Measurements from ENCODE around the gene C16orf96. TPM values are rescaled to one million over a fixed set of nuclear protein-coding genes. Genes with fewer than 3 reads are reported as not detected.

Gene C16orf96
- total RNA-seq (0.05 TPM), polyA plus RNA-seq (0.05 TPM)
- long read RNA-seq, donor 1: 0 reads
- long read RNA-seq, donor 2: 0 reads
- long read RNA-seq, donor 3: 0 reads
- long read RNA-seq, donor 4: 0 reads
- long read RNA-seq, donor 5: 0 reads
- long read RNA-seq, donor 6: 0 reads
- long read RNA-seq, donor 7: 0 reads
- long read RNA-seq, donor 8: 0 reads
- long read RNA-seq, donor 9: 0 reads
- long read RNA-seq, donor 10: 0 reads

GRCh38 chr16:4556112-4556511, at the start of gene C16orf96:
Gene C16orf96 (plus strand): TSS chr16:4556340. CDS start chr16:4556490, 150 bp downstream.
- no peaks in the 10 kb centered on the region for H3K27me3 ChIP-seq (ENCODE audit: control insufficient read depth in 2 of 2, insufficient read depth in 1 of 2, low read length in 1 of 2)
- H3K4me1 ChIP-seq (ENCODE audit: control insufficient read depth in 2 of 2, insufficient read depth in 2 of 2, low read length in 2 of 2): no peaks in the 10 kb centered on the region
- H3K4me3 ChIP-seq (ENCODE audit: low read length in 2 of 2): no peak within 1 kb of the TSS
- no peak for DNase-seq (ENCODE audit: low read depth in 6 of 9, low spot score in 9 of 9)
- WGBS: 94% methylated on average over 4 of the region's 4 CpGs
- H3K36me3 ChIP-seq (ENCODE audit: control insufficient read depth in 2 of 2, insufficient read depth in 2 of 2, low read length in 1 of 2): no peaks in the 10 kb centered on the region
- no peak within 1 kb of the TSS for H3K27ac ChIP-seq (ENCODE audit: low read depth in 1 of 2, low read length in 1 of 2)
- peaks cover 0 to 4% of the 10 kb centered on the region in 2 donors for H3K9me3 ChIP-seq (ENCODE audit: control insufficient read depth in 2 of 2, insufficient read depth in 1 of 2, low read length in 1 of 2)

GRCh38 chr16:4506450-4506849, 49.7 kb upstream of the C16orf96 start:
- H3K36me3 ChIP-seq (ENCODE audit: control insufficient read depth in 2 of 2, insufficient read depth in 2 of 2, low read length in 1 of 2): peaks cover 40 to 47% of the 10 kb centered on the region in 2 donors
- H3K27ac ChIP-seq (ENCODE audit: low read depth in 1 of 2, low read length in 1 of 2): peak overlapping the region; percentile 46 to 93
- H3K9me3 ChIP-seq (ENCODE audit: control insufficient read depth in 2 of 2, insufficient read depth in 1 of 2, low read length in 1 of 2): no peaks in the 10 kb centered on the region
- H3K4me1 ChIP-seq (ENCODE audit: control insufficient read depth in 2 of 2, insufficient read depth in 2 of 2, low read length in 2 of 2): peaks cover 14 to 47% of the 10 kb centered on the region in 2 donors
- H3K27me3 ChIP-seq (ENCODE audit: control insufficient read depth in 2 of 2, insufficient read depth in 1 of 2, low read length in 1 of 2): no peaks in the 10 kb centered on the region
- WGBS: 20% methylated on average over 3 of the region's 3 CpGs
- DNase-seq (ENCODE audit: low read depth in 6 of 9, low spot score in 9 of 9): peak in 7 of 9 donors; percentile 49 to 88 (median 74)
- H3K4me3 ChIP-seq (ENCODE audit: low read length in 2 of 2): no peak overlapping the region

DNA sequence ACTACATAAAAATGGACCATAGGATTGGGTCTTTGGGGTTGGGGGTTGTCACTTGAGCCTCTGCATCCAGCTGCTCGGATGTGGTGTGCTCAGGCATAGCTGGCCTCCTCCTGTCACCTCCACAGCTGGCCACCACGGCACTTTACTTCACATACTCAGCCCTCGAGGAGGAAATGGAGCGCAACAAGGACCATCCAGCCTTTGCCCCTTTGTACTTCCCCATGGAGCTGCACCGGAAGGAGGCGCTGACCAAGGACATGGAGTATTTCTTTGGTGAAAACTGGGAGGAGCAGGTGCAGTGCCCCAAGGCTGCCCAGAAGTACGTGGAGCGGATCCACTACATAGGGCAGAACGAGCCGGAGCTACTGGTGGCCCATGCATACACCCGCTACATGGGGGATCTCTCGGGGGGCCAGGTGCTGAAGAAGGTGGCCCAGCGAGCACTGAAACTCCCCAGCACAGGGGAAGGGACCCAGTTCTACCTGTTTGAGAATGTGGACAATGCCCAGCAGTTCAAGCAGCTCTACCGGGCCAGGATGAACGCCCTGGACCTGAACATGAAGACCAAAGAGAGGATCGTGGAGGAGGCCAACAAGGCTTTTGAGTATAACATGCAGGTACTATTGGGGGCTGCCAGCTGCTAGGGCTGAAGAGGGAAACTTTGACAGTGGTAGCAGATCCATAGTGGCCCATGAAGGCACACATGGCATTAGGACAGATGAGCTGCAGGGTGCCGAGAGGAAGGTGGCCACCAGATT, 48.4 kb upstream of the C16orf96 start:
- no peaks in the 10 kb centered on the region for H3K27me3 ChIP-seq (ENCODE audit: control insufficient read depth in 2 of 2, insufficient read depth in 1 of 2, low read length in 1 of 2)
- H3K4me1 ChIP-seq (ENCODE audit: control insufficient read depth in 2 of 2, insufficient read depth in 2 of 2, low read length in 2 of 2): peaks cover 14 to 34% of the 10 kb centered on the region in 2 donors
- H3K9me3 ChIP-seq (ENCODE audit: control insufficient read depth in 2 of 2, insufficient read depth in 1 of 2, low read length in 1 of 2): no peaks in the 10 kb centered on the region
- H3K27ac ChIP-seq (ENCODE audit: low read depth in 1 of 2, low read length in 1 of 2): no peak overlapping the region
- 99% methylated on average over 17 of the region's 17 CpGs for WGBS
- no peak for DNase-seq (ENCODE audit: low read depth in 6 of 9, low spot score in 9 of 9)
- H3K4me3 ChIP-seq (ENCODE audit: low read length in 2 of 2): no peak overlapping the region
- H3K36me3 ChIP-seq (ENCODE audit: control insufficient read depth in 2 of 2, insufficient read depth in 2 of 2, low read length in 1 of 2): peaks cover 53 to 60% of the 10 kb centered on the region in 2 donors

DNA sequence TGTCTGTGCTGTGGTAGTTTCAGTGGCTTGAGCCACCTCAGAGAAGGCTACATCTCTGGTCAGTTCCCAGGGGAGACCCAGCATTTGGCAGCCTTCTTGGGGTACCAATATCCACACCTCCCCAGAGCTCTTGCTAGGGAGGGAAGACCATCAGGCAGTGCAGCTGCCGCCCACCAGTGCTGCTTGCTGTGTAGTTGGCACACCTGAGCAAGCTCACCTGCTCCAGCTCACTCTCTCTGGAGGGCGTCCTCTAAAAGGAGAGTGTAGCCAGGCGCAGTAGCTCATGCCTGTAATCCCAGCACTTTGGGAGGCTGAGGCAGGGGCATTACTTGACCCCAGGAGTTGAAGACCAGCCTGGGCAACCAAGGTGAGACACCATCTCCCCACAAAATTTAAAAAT, 47.3 kb upstream of the C16orf96 start:
- Histone ChIP-seq H3K4me1 (ENCODE audit: control insufficient read depth in 2 of 2, insufficient read depth in 2 of 2, low read length in 2 of 2) (peaks cover 14 to 28% of the 10 kb centered on the region in 2 donors), H3K4me3 (ENCODE audit: low read length in 2 of 2) (no peak overlapping the region), H3K36me3 (ENCODE audit: control insufficient read depth in 2 of 2, insufficient read depth in 2 of 2, low read length in 1 of 2) (peaks cover 62 to 67% of the 10 kb centered on the region in 2 donors), H3K9me3 (ENCODE audit: control insufficient read depth in 2 of 2, insufficient read depth in 1 of 2, low read length in 1 of 2) (no peaks in the 10 kb centered on the region), H3K27me3 (ENCODE audit: control insufficient read depth in 2 of 2, insufficient read depth in 1 of 2, low read length in 1 of 2) (no peaks in the 10 kb centered on the region), H3K27ac (ENCODE audit: low read depth in 1 of 2, low read length in 1 of 2) (no peak overlapping the region)
- no peak for DNase-seq (ENCODE audit: low read depth in 6 of 9, low spot score in 9 of 9)
- WGBS: 97% methylated on average over 3 of the region's 3 CpGs

- WGBS: 98% methylated on average over 8 of the region's 8 CpGs
- H3K27ac ChIP-seq (ENCODE audit: low read depth in 1 of 2, low read length in 1 of 2): no peak overlapping the region
- no peaks in the 10 kb centered on the region for H3K9me3 ChIP-seq (ENCODE audit: control insufficient read depth in 2 of 2, insufficient read depth in 1 of 2, low read length in 1 of 2)
- DNase-seq (ENCODE audit: low read depth in 6 of 9, low spot score in 9 of 9): no peak
- H3K36me3 ChIP-seq (ENCODE audit: control insufficient read depth in 2 of 2, insufficient read depth in 2 of 2, low read length in 1 of 2): peaks cover 62 to 72% of the 10 kb centered on the region in 2 donors
- H3K4me1 ChIP-seq (ENCODE audit: control insufficient read depth in 2 of 2, insufficient read depth in 2 of 2, low read length in 2 of 2): peaks cover 14 to 30% of the 10 kb centered on the region in 2 donors
- no peaks in the 10 kb centered on the region for H3K27me3 ChIP-seq (ENCODE audit: control insufficient read depth in 2 of 2, insufficient read depth in 1 of 2, low read length in 1 of 2)
- H3K4me3 ChIP-seq (ENCODE audit: low read length in 2 of 2): no peak overlapping the region
Observed at GRCh38 chr16:4509420-4509819, 46.7 kb upstream of the C16orf96 start.

DNA sequence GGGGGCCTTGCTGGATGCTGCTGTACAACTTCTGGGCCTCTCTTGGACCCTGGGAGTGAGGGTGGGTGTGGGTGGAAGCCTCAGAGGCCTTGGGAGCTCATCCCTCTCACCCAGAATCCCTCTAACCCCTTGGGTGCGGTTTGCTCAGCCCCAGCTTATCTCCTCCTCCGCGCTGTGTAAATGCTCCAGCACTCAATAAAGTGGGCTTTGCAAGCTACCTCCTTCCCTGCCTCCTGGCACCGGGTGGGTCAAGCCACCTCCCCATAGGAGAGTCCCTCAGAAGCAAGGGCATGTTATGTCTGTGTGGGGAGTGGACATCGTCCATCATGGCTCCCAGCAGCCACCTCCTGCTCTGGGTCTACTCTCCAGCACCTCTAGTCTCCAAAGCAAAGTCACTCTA, 46.0 kb upstream of the C16orf96 start:
- Histone ChIP-seq H3K9me3 (ENCODE audit: control insufficient read depth in 2 of 2, insufficient read depth in 1 of 2, low read length in 1 of 2) (no peaks in the 10 kb centered on the region), H3K4me3 (ENCODE audit: low read length in 2 of 2) (no peak overlapping the region), H3K36me3 (ENCODE audit: control insufficient read depth in 2 of 2, insufficient read depth in 2 of 2, low read length in 1 of 2) (peaks cover 62 to 72% of the 10 kb centered on the region in 2 donors), H3K27ac (ENCODE audit: low read depth in 1 of 2, low read length in 1 of 2) (no peak overlapping the region), H3K4me1 (ENCODE audit: control insufficient read depth in 2 of 2, insufficient read depth in 2 of 2, low read length in 2 of 2) (peaks cover 14 to 31% of the 10 kb centered on the region in 2 donors), H3K27me3 (ENCODE audit: control insufficient read depth in 2 of 2, insufficient read depth in 1 of 2, low read length in 1 of 2) (no peaks in the 10 kb centered on the region)
- no peak for DNase-seq (ENCODE audit: low read depth in 6 of 9, low spot score in 9 of 9)
- 87% methylated on average over 5 of the region's 5 CpGs for WGBS

- Histone ChIP-seq H3K27me3 (ENCODE audit: control insufficient read depth in 2 of 2, insufficient read depth in 1 of 2, low read length in 1 of 2) (no peaks in the 10 kb centered on the region), H3K9me3 (ENCODE audit: control insufficient read depth in 2 of 2, insufficient read depth in 1 of 2, low read length in 1 of 2) (no peaks in the 10 kb centered on the region), H3K4me1 (ENCODE audit: control insufficient read depth in 2 of 2, insufficient read depth in 2 of 2, low read length in 2 of 2) (peaks cover 9 to 28% of the 10 kb centered on the region in 2 donors), H3K36me3 (ENCODE audit: control insufficient read depth in 2 of 2, insufficient read depth in 2 of 2, low read length in 1 of 2) (peaks cover 62 to 72% of the 10 kb centered on the region in 2 donors), H3K27ac (ENCODE audit: low read depth in 1 of 2, low read length in 1 of 2) (no peak overlapping the region), H3K4me3 (ENCODE audit: low read length in 2 of 2) (no peak overlapping the region)
- no peak for DNase-seq (ENCODE audit: low read depth in 6 of 9, low spot score in 9 of 9)
- 93% methylated on average over 14 of the region's 14 CpGs for WGBS
Observed at GRCh38 chr16:4510747-4511426, 45.3 kb upstream of the C16orf96 start.

GRCh38 chr16:4511441-4512082, 44.6 kb upstream of the C16orf96 start:
- no peak overlapping the region for H3K4me3 ChIP-seq (ENCODE audit: low read length in 2 of 2)
- no peak for DNase-seq (ENCODE audit: low read depth in 6 of 9, low spot score in 9 of 9)
- peaks cover 62 to 71% of the 10 kb centered on the region in 2 donors for H3K36me3 ChIP-seq (ENCODE audit: control insufficient read depth in 2 of 2, insufficient read depth in 2 of 2, low read length in 1 of 2)
- no peak overlapping the region for H3K27ac ChIP-seq (ENCODE audit: low read depth in 1 of 2, low read length in 1 of 2)
- peaks cover 2 to 22% of the 10 kb centered on the region in 2 donors for H3K4me1 ChIP-seq (ENCODE audit: control insufficient read depth in 2 of 2, insufficient read depth in 2 of 2, low read length in 2 of 2)
- no peaks in the 10 kb centered on the region for H3K9me3 ChIP-seq (ENCODE audit: control insufficient read depth in 2 of 2, insufficient read depth in 1 of 2, low read length in 1 of 2)
- H3K27me3 ChIP-seq (ENCODE audit: control insufficient read depth in 2 of 2, insufficient read depth in 1 of 2, low read length in 1 of 2): no peaks in the 10 kb centered on the region
- 93% methylated on average over 9 of the region's 9 CpGs for WGBS

Measured in thymus (tissue), 14 donors.